Subcutaneous abdominal adipose tissue (tissue), 5 donors: ENCODE measurements around the gene TFR2.

ENCODE experiments used
- H3K27ac ChIP-seq: one replicate; pipeline ENCODE4 v1.7.0; 2013; ENCODE audit warnings: low read depth, mild to moderate bottlenecking, inconsistent platforms, low read length, moderate library complexity
- H3K27me3 ChIP-seq, 5 donors: one replicate each; pipeline ENCODE4 v1.7.0; 2013; ENCODE audit warnings: low read length in 5 of 5, inconsistent platforms in 1 of 5; ENCODE audit not compliant: control insufficient read depth in 5 of 5, insufficient read depth in 4 of 5
- H3K36me3 ChIP-seq, 5 donors: one replicate each; pipeline ENCODE4 v1.7.0; 2013; ENCODE audit warnings: low read length in 5 of 5; ENCODE audit not compliant: control insufficient read depth in 5 of 5, insufficient read depth in 5 of 5
- H3K4me1 ChIP-seq, 5 donors: one replicate each; pipeline ENCODE4 v1.7.0; 2013; ENCODE audit warnings: low read length in 5 of 5, mild to moderate bottlenecking in 3 of 5, moderate library complexity in 1 of 5; ENCODE audit not compliant: control insufficient read depth in 5 of 5, insufficient read depth in 5 of 5
- H3K4me3 ChIP-seq, 5 donors: one replicate each; pipeline ENCODE4 v1.7.0; 2013; ENCODE audit warnings: low read length in 5 of 5, low read depth in 1 of 5
- H3K9ac ChIP-seq, 5 donors: one replicate each; pipeline ENCODE4 v1.7.0; 2013; ENCODE audit warnings: low read length in 5 of 5, mild to moderate bottlenecking in 4 of 5, moderate library complexity in 3 of 5
- H3K9me3 ChIP-seq, 5 donors: one replicate each; pipeline ENCODE4 v1.7.0; 2013; ENCODE audit warnings: low read length in 5 of 5; ENCODE audit not compliant: control insufficient read depth in 5 of 5
- donor health status: healthy.
- donor health status: healthy.
- donor health status: healthy.
- donor health status: healthy.
- donor health status: healthy.

The TFR2 gene

DNA sequence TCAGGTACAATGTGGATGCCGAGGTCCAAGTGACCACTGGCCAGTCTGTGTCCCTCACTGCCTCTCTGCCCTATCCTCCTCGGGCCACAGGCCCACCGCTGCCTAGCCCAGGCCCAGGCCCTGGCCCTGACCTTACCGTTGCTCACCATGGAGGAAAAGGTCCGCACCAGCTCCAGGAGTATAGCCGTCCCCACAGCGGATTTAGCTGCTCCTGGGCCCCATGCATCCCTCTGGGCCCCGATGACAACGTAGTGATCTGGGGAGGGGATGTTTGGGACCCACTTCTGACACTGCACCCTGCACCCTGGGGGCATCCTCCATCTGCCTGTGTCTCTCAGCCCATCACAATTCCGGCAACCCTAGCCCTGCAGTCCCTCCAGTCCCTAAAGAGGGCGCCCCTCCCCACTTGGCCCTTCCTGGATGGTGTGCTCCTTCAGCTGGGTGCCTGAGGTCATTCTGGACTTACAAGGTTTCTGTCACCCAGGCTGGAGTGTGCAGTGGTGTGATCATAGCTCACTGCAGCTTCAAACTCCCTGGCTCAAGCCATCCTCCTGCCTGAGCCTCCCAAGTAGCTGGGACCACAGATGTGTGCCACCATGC lies 12.1 kb downstream of the TFR2 start:
- Histone ChIP-seq H3K9ac (no peak overlapping the region), H3K36me3 (no peaks in the 10 kb centered on the region), H3K27me3 (peaks cover 12 to 24% (median 19%) of the 10 kb centered on the region in 5 donors), H3K27ac (no peak overlapping the region), H3K9me3 (no peaks in the 10 kb centered on the region), H3K4me1 (peaks cover 0 to 22% (median 16%) of the 10 kb centered on the region in 5 donors), H3K4me3 (no peak overlapping the region)

DNA sequence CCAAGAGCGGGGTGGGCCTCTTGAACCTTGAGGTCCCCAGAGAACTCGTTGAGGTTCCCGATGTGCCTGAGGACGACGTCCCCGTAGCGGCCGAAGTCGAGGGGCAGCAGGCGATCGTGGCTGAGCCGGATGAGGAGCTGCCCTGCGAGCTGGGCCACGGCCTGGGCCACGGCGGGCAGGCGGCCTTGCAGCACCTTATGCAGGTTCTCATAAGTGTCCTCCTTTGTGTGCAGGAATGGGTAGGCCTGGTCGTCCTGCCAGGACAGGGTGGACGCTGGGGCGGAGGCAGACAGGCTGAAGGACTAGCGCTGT lies 14.2 kb downstream of the TFR2 start:
- H3K9me3 ChIP-seq: no peaks in the 10 kb centered on the region
- no peak overlapping the region for H3K4me3 ChIP-seq
- no peak overlapping the region for H3K9ac ChIP-seq
- H3K27ac ChIP-seq: no peak overlapping the region
- H3K4me1 ChIP-seq: peaks cover 0 to 11% (median 7%) of the 10 kb centered on the region in 5 donors
- peaks cover 5 to 14% (median 9%) of the 10 kb centered on the region in 5 donors for H3K27me3 ChIP-seq
- H3K36me3 ChIP-seq: peaks cover 0 to 2% (median 0%) of the 10 kb centered on the region in 5 donors

DNA sequence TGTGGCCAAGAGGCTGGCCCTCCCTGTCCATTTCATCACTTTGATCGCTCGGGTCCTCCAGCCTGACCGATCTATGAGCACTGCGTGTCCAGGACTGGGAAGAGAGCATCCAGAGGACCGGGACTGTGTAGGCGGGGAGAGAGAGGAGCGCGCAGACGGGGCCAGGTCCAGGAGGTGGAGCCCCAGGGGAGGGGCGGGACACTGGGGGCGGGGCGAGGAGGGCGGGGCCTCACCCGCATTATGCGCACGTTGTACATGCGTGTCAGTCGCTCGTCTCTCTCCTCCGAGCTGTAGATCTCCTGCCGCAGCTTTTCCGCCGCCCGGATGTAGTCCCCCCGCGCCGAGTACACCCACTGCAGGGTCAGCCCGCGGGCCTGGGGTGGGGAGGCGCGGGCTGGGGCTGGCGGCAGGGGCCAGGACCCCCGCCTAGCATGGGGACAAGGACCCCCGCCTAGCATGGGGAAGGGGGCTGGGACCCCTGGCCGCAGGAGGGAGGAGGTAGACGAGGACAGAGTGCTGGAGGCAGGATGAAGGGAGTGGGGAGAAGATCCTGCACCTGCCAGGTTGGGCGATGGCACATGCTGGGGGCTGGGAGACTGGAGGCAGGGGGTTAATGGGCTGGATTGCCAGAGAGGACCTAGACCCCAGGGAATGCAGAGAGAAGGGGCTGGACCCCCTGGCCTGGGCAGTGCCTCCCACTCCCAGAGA lies 14.7 kb downstream of the TFR2 start:
- Histone ChIP-seq H3K4me3 (peak overlapping the region in 3 of 5 donors; percentile 10 to 50 (median 28)), H3K36me3 (peaks cover 0 to 3% (median 0%) of the 10 kb centered on the region in 5 donors), H3K27ac (no peak overlapping the region), H3K4me1 (peaks cover 0 to 11% (median 7%) of the 10 kb centered on the region in 5 donors), H3K9ac (no peak overlapping the region), H3K9me3 (no peaks in the 10 kb centered on the region), H3K27me3 (peaks cover 5 to 12% (median 6%) of the 10 kb centered on the region in 5 donors)

DNA sequence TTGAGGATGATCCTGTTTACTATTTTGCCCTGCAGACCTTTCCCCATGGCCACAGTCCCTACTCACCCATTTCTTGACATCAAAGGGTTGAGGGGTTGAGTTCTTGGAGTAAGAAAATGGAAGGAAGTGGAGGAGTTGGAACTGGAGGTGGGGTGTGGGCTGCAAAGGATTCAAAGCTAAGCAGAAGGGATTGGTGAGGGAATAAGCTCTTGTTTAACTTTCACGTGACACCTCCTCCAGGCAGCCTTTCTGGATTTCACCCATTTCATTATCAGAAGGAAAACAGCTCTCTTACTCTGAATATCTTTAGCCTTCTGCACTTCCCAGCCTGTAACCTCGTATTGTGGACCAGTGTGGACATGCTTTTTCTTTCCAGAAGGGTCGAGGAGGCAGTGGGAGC lies 15.3 kb downstream of the TFR2 start:
- Histone ChIP-seq H3K4me3 (peak overlapping the region in 2 of 5 donors; percentile 10 to 50), H3K27me3 (peaks cover 5 to 12% (median 6%) of the 10 kb centered on the region in 5 donors), H3K4me1 (peaks cover 0 to 11% (median 7%) of the 10 kb centered on the region in 5 donors), H3K9me3 (no peaks in the 10 kb centered on the region), H3K36me3 (peaks cover 0 to 3% (median 0%) of the 10 kb centered on the region in 5 donors), H3K27ac (no peak overlapping the region), H3K9ac (no peak overlapping the region)

DNA sequence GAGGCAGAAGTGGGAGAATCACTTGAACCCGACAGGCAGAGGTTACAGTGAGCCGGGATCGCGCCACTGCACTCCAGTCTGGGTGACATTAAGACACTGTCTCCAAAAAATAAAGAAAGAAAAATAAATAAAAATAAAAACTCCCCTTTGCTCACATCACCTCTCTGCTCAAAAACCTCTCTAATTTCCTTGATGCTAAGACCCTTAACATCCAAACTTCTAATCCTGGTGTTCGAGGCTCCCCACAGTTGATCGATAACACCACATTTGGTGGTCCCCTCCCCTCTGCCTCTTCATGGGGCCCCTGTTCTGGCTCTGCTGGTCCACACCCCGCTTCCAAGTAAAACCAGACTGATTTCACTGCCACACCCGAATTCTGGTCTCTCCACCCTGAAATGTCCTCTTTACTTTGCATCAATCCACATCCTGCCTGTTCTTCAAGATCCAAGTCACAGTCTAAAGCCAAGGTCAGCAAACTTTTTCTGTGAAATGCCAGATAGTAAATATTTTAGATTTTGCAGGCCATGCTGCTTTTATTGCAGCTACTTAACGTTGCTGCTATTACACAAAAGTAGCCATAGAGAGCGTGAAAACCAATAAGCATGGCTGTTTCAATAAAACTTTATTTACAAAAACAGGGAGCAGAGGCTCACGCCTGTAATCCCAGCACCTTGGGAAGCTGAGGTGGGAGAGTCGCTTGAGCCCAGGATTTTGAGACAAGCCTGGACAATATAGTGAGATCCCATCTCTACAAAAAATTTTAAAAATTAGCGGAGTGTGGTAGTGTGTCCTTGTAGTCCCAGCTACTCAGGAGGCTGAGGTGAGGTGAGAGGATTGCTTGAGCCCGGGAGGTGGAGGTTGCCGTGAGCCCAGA lies 17.2 kb downstream of the TFR2 start:
- no peaks in the 10 kb centered on the region for H3K9me3 ChIP-seq
- peaks cover 0 to 3% (median 0%) of the 10 kb centered on the region in 5 donors for H3K36me3 ChIP-seq
- peaks cover 5 to 12% (median 6%) of the 10 kb centered on the region in 5 donors for H3K27me3 ChIP-seq
- no peak overlapping the region for H3K4me3 ChIP-seq
- H3K27ac ChIP-seq: no peak overlapping the region
- H3K9ac ChIP-seq: no peak overlapping the region
- H3K4me1 ChIP-seq: peaks cover 0 to 11% (median 7%) of the 10 kb centered on the region in 5 donors

DNA sequence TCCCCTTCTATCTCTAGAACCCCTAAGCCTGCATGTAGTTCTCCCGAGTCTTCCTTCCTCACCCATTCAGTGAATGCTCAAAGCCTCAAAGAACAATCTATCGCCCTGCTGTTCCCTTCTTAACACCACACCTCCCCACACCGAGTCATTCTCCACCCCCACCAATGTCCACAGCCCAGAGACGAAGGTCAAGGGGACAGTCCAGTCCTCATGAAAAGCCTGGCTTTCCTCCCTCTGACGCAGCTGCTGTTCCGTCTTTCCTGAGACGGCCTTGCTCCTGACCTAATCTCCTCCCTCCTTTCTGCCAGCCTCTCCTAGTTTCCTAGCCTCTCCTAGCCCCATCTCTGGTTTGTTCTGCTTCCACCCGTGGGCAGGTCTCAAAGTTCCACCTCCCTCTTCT lies 19.8 kb downstream of the TFR2 start:
- Histone ChIP-seq H3K27me3 (peaks cover 0 to 6% (median 3%) of the 10 kb centered on the region in 5 donors), H3K4me1 (peaks cover 0 to 4% (median 3%) of the 10 kb centered on the region in 5 donors), H3K9me3 (no peaks in the 10 kb centered on the region), H3K27ac (no peak overlapping the region), H3K4me3 (no peak overlapping the region), H3K9ac (no peak overlapping the region), H3K36me3 (peaks cover 0 to 3% (median 1%) of the 10 kb centered on the region in 5 donors)

DNA sequence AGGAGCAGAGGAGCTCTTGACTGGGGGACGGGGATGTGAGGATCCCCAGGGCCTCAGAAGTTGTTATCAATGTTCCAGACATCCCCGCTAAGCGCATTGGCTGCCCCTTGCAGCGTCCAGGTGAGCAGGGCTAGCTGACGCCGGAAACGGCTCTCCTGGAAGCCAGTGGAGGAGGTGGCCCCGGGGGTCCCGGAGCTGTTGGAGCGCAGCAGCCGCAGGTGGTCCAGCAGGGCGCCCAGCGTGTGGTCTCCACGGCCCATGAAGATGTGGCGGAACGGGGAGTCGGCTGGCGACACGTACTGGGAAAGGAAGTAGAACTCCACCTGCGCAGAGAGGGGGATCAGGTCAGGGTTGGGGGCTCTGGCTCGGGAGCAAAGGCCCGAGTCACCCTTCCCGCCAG lies 20.5 kb downstream of the TFR2 start:
- Histone ChIP-seq H3K9me3 (no peaks in the 10 kb centered on the region), H3K36me3 (peaks cover 0 to 3% (median 2%) of the 10 kb centered on the region in 5 donors), H3K9ac (no peak overlapping the region), H3K4me1 (no peaks in the 10 kb centered on the region), H3K4me3 (no peak overlapping the region), H3K27ac (no peak overlapping the region), H3K27me3 (peaks cover 0 to 3% (median under 1%) of the 10 kb centered on the region in 5 donors)

DNA sequence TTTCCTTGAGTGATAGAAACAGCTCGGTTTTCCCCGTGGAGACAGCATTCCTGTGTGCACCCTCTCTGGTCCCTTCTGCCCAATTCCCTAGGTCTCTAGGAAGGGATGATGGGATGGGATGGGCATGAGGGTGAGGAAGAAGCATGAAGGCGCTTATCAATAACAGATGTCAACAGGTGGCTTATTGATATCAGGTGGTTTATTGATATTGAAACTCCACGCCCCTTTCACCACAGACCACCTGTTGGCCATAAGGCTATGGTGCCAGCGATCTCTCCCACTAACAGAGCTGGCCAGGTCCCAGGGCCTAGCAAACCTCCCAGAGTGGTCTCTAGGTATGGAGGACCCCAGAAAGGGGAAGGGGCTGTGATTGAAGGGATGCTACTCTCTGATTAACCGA lies 21.1 kb downstream of the TFR2 start:
- Histone ChIP-seq H3K9me3 (no peaks in the 10 kb centered on the region), H3K4me1 (no peaks in the 10 kb centered on the region), H3K36me3 (peaks cover 0 to 4% (median 2%) of the 10 kb centered on the region in 5 donors), H3K27ac (no peak overlapping the region), H3K9ac (no peak overlapping the region), H3K4me3 (no peak overlapping the region), H3K27me3 (peaks cover 0 to under 1% (median 0%) of the 10 kb centered on the region in 5 donors)

DNA sequence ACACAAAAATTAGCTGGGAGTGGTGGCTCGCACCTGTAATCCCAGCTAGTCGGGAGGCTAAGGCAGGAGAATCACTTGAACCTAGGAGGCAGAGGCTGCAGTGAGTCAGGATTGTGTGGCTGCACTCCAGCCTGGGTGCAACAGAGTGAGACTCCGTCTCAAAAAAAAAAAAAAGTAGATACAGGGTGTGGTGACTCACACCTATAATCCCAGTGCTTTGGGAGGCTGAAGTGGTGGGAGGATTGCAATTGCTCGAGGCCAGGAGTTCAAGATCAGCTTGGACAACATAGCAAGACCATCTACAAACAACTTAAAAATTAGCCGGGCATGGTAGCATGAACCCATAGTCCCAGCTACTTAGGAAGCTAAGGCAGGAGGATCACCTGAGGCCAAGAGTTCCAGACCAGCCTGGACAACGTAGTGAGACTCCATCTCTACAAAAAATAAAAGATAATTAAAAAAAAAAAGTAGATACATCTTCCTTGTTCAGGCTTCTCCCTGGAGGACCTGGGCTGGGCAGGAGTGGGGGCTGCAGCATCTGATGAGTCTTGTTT lies 27.0 kb downstream of the TFR2 start:
- H3K36me3 ChIP-seq: peaks cover 0 to 6% (median 0%) of the 10 kb centered on the region in 5 donors

More for the DNA sequence above, 27.0 kb downstream of the TFR2 start:
- no peak overlapping the region for H3K4me3 ChIP-seq
- peaks cover 3 to 20% (median 15%) of the 10 kb centered on the region in 5 donors for H3K4me1 ChIP-seq
- no peak overlapping the region for H3K27ac ChIP-seq
- no peaks in the 10 kb centered on the region for H3K27me3 ChIP-seq
- H3K9me3 ChIP-seq: no peaks in the 10 kb centered on the region
- no peak overlapping the region for H3K9ac ChIP-seq
